HFFc6 (cell line): Measurements from ENCODE around the gene PCDHGB1. TPM values are rescaled to one million over a fixed set of nuclear protein-coding genes. Genes with fewer than 3 reads are reported as not detected.

Experiments used
- DNase-seq: peaks from one replicate; pipeline ENCODE4 v3.0.0-alpha.2; 2018
- H3K27ac Mint-ChIP-seq: 2 replicates; pipeline ENCODE4 v1.8.0; 2020; ENCODE audit warnings: mild to moderate bottlenecking, mixed read lengths
- H3K27me3 Mint-ChIP-seq: 2 replicates; pipeline ENCODE4 v1.8.0; 2021; ENCODE audit warnings: mild to moderate bottlenecking, moderate library complexity, mixed read lengths; ENCODE audit not compliant: insufficient read depth
- H3K36me3 Mint-ChIP-seq: 2 replicates; pipeline ENCODE4 v1.8.0; 2021; ENCODE audit warnings: low read depth, mixed read lengths
- H3K4me1 Mint-ChIP-seq: 2 replicates; pipeline ENCODE4 v1.8.0; 2020; ENCODE audit warnings: low read depth, mixed read lengths
- H3K4me3 Mint-ChIP-seq: 2 replicates; pipeline ENCODE4 v1.8.0; 2020; ENCODE audit warnings: mild to moderate bottlenecking, moderate library complexity, mixed read lengths
- H3K9me3 Mint-ChIP-seq: 2 replicates; pipeline ENCODE4 v1.8.0; 2020; ENCODE audit warnings: mild to moderate bottlenecking, mixed read lengths
- total RNA-seq, 6 experiments: library from RNA; stranded (reverse); fragmentation: NEBNext Ultra II Directional; extraction: Animal tissue kit (Norgen Biotek cat#: 25700); gene quantifications; 2 replicates in 1 of 6; 3 replicates in 5 of 6; pipeline ENCODE4 v1.2.3, GENCODE V29; 2021
- TF ChIP-seq, protein P1 (sequence below): fragments of 200-600 bp; sonication (generic); IDR thresholded peaks from 2 replicates; pipeline ENCODE4 v1.5.0; 2021; ENCODE audit warnings: antibody characterized with exemption, mild to moderate bottlenecking

Gene PCDHGB1
- total RNA-seq, 6 experiments from 2014 or later: 2.6 to 4.5 (median 3.4) TPM

DNA sequence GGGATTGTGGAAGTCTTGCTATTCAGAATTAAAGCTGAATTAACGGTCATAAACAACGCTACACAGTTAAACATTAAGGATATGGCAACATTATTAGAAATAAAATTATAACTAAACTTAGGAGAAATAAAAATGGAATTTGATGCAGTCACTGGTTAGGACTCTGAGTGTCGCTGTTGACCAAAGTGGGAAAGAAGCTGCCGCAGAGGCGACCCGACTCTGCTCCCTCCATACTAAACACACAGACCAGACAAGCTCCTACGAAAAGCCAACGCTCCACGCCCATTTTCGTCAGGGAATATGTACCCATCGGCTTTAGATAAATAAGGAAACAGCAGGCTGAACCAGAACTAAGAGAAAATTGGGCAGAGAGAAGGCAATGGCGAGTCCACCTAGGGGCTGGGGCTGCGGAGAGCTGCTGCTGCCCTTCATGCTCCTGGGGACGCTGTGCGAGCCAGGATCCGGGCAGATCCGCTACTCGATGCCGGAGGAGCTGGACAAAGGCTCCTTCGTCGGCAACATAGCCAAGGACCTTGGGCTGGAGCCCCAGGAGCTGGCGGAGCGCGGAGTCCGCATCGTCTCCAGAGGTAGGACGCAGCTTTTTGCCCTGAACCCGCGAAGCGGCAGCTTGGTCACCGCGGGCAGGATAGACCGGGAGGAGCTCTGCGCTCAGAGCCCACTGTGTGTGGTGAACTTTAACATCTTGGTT, 14.2 kb downstream of the PCDHGB1 start, which contains the start of gene PCDHGA5:
PCDHGA5 (plus strand) TSS at position 211 of the 709 bp plus-strand sequence; CDS start at position 380, 169 bp downstream.
- peaks cover 4% of the 10 kb centered on the region for H3K27me3 Mint-ChIP-seq
- TF ChIP-seq, protein P1, sequence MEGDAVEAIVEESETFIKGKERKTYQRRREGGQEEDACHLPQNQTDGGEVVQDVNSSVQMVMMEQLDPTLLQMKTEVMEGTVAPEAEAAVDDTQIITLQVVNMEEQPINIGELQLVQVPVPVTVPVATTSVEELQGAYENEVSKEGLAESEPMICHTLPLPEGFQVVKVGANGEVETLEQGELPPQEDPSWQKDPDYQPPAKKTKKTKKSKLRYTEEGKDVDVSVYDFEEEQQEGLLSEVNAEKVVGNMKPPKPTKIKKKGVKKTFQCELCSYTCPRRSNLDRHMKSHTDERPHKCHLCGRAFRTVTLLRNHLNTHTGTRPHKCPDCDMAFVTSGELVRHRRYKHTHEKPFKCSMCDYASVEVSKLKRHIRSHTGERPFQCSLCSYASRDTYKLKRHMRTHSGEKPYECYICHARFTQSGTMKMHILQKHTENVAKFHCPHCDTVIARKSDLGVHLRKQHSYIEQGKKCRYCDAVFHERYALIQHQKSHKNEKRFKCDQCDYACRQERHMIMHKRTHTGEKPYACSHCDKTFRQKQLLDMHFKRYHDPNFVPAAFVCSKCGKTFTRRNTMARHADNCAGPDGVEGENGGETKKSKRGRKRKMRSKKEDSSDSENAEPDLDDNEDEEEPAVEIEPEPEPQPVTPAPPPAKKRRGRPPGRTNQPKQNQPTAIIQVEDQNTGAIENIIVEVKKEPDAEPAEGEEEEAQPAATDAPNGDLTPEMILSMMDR: no peak
- no peak for DNase-seq
- no peak within 1 kb of the TSS for H3K27ac Mint-ChIP-seq
- peaks cover 54% of the 10 kb centered on the region for H3K36me3 Mint-ChIP-seq
- peaks cover 22% of the 10 kb centered on the region for H3K4me1 Mint-ChIP-seq
- H3K9me3 Mint-ChIP-seq: peaks cover 66% of the 10 kb centered on the region
- no peak within 1 kb of the TSS; the same call in 1 of the 2 replicates for H3K4me3 Mint-ChIP-seq

DNA sequence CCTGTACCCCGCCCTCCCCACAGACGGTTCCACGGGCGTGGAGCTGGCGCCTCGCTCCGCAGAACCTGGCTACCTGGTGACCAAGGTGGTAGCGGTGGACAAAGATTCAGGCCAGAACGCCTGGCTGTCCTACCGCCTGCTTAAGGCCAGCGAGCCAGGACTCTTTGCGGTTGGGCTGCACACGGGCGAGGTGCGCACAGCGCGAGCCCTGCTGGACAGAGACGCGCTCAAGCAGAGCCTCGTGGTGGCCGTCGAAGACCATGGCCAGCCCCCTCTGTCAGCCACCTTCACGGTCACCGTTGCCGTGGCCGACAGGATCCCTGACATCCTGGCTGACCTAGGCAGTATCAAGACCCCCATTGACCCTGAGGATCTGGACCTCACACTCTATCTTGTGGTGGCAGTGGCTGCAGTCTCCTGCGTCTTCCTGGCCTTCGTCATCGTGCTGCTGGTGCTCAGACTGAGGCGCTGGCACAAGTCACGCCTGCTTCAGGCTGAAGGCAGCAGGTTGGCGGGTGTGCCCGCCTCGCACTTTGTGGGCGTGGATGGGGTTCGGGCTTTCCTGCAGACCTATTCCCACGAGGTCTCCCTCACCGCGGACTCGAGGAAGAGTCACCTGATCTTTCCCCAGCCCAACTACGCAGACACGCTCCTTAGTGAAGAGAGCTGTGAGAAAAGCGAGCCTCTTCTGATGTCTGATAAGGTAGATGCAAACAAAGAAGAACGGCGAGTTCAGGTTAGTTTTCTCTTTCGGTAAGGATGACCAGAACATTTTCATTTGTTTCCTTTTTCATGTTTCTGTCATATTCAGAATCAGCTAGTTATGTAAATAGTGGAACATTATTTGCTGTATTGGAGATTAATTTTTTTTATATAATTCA, 16.4 kb downstream of the PCDHGB1 start:
- no peak overlapping the region for H3K27ac Mint-ChIP-seq
- peaks cover 3% of the 10 kb centered on the region for H3K27me3 Mint-ChIP-seq
- DNase-seq: no peak
- peaks cover 51% of the 10 kb centered on the region for H3K36me3 Mint-ChIP-seq
- H3K9me3 Mint-ChIP-seq: peaks cover 60% of the 10 kb centered on the region
- peaks cover 25% of the 10 kb centered on the region for H3K4me1 Mint-ChIP-seq
- TF ChIP-seq, protein P1: no peak
- no peak overlapping the region for H3K4me3 Mint-ChIP-seq

GRCh38 chr5:141369994-141370848, 20.3 kb downstream of the PCDHGB1 start, which contains the start of gene PCDHGB3:
Gene PCDHGB3, plus strand, starts transcription at chr5:141370242. Its CDS starts 153 bp downstream, at chr5:141370395.
- Mint-ChIP-seq H3K36me3 (peaks cover 53% of the 10 kb centered on the region), H3K4me3 (peak within 1 kb of the TSS; percentile 88), H3K27me3 (peaks cover 3% of the 10 kb centered on the region), H3K9me3 (peaks cover 61% of the 10 kb centered on the region), H3K27ac (peak within 1 kb of the TSS; percentile 73), H3K4me1 (peaks cover 20% of the 10 kb centered on the region)
- DNase-seq: peak; percentile 73
- TF ChIP-seq, protein P1: peak; percentile 70

GRCh38 chr5:141371572-141372475, 21.9 kb downstream of the PCDHGB1 start:
- H3K4me3 Mint-ChIP-seq: no peak overlapping the region
- H3K27ac Mint-ChIP-seq: no peak overlapping the region
- TF ChIP-seq, protein P1: no peak
- H3K9me3 Mint-ChIP-seq: peaks cover 59% of the 10 kb centered on the region
- peaks cover 20% of the 10 kb centered on the region for H3K4me1 Mint-ChIP-seq
- H3K36me3 Mint-ChIP-seq: peaks cover 52% of the 10 kb centered on the region
- peaks cover 2% of the 10 kb centered on the region for H3K27me3 Mint-ChIP-seq
- no peak for DNase-seq
